ENCODE results near the gene MPPED1.

GRCh38 chr22:43376765-43377547, 34.9 kb upstream of the MPPED1 start:
- no peak for TF ChIP-seq CTCF (conservative IDR thresholded peaks at IDR 0.05)
- no peak for TF ChIP-seq ZFX (IDR thresholded peaks at IDR 0.05)

Data from C4-2B (cell line).